GM12875 (cell line): ENCODE measurements around the gene SCGB1C1.
A peak's percentile ranks its signal among the peaks of the same experiment; 100 is the strongest.

Source experiments
- H3K4me3 ChIP-seq: one replicate; pipeline ENCODE4 v1.5.1; 2011; ENCODE audit warnings: low read depth, low read length, control low read depth
- TF ChIP-seq, protein P1 (sequence below): IDR thresholded peaks from 2 replicates; pipeline ENCODE4 v1.5.1; 2011; ENCODE audit warnings: low read depth, mild to moderate bottlenecking, control low read depth, inconsistent platforms, low read length, moderate library complexity, borderline replicate concordance; ENCODE audit not compliant: insufficient read depth

SCGB1C1 gene

DNA sequence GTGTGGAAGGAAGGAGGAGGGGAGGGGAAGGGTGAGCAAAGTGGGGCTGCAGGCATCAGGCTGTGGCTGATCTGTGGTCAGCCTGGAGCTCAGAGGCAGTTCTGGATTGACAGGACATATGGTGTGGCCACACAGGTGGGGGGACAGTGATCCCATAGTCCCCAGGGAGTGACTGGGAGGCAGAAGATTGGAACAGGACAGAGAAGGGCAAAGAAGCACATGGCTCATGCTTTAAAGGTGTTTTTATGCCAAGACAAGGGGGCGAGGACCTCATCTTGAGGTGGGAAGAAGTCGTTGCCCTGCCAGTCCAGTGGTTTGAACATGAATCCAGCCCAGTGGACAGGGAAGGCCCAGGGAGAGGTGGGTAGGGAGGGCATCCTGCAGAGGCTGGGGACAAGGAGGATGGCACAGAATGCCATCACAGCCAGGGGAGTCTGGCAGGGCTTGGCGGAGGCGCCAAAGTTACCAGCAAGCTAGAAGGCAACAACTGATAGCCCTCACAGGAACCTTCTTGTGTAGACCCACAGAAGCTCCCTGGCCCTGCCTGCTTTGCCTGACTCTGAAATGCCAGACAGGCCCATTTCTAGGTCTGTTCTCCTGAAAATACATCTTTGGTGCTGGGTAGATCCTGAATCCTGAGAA lies 11.2 kb downstream of the SCGB1C1 start:
- TF ChIP-seq, protein P1, sequence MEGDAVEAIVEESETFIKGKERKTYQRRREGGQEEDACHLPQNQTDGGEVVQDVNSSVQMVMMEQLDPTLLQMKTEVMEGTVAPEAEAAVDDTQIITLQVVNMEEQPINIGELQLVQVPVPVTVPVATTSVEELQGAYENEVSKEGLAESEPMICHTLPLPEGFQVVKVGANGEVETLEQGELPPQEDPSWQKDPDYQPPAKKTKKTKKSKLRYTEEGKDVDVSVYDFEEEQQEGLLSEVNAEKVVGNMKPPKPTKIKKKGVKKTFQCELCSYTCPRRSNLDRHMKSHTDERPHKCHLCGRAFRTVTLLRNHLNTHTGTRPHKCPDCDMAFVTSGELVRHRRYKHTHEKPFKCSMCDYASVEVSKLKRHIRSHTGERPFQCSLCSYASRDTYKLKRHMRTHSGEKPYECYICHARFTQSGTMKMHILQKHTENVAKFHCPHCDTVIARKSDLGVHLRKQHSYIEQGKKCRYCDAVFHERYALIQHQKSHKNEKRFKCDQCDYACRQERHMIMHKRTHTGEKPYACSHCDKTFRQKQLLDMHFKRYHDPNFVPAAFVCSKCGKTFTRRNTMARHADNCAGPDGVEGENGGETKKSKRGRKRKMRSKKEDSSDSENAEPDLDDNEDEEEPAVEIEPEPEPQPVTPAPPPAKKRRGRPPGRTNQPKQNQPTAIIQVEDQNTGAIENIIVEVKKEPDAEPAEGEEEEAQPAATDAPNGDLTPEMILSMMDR, result no peak
- H3K4me3 ChIP-seq, result no peak overlapping the region

DNA sequence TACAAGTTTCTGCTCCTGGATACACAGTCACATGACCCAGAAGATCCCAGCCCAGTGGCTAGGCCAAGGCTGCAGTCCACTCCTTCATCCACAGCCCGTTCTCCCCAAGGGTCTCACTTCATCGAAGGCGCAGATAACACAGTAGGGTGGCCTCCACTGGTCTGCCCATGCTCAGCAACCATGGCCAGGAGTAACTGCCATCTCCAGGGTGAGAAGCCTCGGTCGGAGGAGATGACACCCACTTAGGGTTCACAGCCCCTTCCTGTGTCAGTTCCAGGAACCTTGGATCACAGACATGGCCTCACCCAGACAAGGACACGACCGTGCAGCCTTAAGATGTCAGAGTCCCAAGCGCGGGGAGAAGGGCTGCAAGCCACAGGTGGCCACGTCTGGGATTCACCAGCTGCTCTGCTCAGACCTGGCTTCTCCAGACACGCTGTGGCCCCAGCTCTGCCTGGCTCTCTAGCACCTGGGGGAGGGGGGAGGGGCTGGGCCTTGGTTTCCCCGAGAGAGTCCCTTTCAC lies 11.8 kb downstream of the SCGB1C1 start:
- TF ChIP-seq, protein P1, result no peak
- H3K4me3 ChIP-seq, result no peak overlapping the region

DNA sequence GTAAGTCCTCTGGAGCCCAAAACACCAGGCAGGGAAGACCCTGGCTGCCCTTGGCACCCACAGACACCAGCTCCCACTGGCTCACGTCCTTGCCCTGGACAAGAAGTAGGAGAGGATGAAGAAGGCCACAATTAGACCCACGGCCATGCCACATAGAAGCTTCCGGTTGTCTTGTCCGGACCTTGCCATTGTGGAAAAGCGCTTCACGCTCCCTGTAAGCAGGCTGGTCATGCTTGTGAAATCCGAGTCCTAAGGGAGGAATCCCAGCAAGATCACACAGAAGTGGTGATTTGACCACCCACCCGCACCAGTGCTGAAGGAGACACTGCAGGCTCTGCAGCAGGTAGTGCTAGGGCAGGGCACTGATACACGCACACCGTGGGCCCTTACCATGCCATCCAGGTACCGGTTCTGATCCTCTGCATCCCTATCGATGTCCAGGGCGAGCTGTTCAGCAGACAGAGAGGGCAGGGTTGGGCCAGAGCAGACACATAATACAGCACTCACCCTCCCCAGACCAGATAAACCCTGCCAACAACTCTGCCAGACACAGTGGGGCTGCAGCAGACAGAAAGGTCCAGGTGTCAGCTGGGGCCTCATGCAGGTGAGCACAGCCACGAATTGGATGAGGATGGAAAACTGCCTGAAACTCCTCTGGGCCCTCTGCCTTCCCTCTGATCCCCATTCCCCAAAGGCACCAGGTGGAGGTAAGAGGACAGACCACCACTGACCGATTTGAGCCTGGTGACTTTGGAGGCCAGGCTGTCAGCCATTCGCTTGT lies 12.5 kb downstream of the SCGB1C1 start:
- TF ChIP-seq, protein P1, result no peak
- no peak overlapping the region for H3K4me3 ChIP-seq

DNA sequence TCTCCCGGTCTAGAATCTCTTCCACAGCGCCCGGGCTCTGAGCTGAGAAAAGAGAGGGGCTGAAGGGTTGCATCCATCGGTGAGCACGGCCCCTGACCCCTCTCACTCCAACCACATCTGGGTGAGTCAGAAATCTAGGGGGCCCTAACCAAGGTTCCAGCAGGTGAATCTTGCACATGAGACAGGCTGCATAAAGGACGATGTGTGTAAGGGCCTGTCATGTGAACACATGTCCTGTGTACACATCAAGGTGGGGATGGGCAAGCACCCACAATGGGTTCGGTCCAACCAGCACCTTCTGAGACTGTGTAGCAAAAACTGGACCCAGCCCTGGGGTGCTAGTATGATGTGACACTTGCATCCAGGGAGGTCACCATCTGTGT lies 13.1 kb downstream of the SCGB1C1 start:
- H3K4me3 ChIP-seq, result peak overlapping the region; percentile 98
- TF ChIP-seq, protein P1, result no peak

DNA sequence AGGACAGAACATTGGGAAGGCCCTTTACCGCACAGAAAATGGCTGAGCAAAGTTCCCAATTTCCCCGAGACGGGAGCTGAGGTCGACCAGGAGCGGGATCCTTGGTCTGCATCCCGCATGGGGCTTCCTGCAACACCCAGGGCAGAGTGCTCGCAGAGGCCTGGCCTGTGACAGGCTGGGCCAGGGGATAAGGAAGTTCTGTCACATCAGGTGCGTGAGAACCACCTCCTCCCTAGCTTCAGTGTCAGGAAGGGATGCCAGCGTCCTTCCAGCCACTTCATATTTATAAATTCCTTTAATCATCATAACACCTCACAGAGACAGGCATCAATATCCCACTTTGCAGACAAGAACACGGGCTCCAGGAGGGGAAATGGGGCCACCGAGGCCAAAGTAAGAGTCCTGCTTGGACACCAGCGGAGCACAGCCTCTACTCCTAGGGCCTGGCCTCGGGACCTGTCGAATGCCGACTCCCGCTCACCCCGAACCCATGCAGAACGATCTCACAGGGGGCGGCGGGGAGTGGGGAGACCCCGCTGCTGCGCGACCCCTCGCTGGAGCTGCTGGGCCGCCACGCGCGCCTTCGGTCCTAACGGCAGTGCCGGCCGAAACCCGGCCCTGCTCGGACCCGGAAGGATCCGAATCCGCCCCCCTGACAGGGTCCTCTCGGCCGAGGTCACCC lies 13.8 kb downstream of the SCGB1C1 start:
- TF ChIP-seq, protein P1, result no peak
- peak overlapping the region; percentile 98 for H3K4me3 ChIP-seq

DNA sequence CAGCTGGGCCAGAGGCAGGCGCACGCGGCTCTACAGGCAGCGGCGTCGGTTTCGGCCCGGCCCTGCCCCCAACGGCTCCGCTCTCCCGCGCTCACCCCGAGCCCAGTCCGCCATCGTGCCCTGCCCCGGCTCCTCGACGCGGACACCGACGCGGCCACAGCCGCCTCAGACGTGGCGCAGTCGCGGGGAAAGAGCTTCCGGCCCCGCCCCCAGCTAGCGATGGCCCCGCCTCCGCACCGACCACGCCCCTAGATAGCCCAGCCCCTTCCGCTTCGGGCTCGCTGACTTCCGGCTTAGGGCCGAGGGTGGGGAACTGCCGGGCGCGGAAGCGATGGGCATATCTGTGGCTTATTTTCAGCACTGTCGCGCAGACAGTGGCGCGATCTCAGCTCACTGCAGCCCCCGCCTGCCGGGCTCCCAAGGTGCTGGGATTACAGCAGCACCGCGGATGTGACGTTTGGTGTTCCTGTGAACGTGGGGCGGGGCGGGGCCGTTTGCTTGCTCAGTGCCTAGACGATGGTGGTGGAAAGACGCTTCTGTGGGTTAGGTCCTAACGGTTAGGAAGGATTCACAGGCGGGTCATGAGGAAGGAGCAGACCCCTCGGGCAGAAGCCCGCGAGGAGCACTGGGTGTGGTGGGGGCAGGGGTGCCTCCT lies 14.5 kb downstream of the SCGB1C1 start, which contains the start of the genes BET1L and RIC8A:
TSS of gene BET1L (minus strand) at position 192 of the 655 bp plus-strand sequence. CDS start at position 114, 78 bp downstream.
TSS of gene RIC8A (plus strand) at position 501 of the 655 bp plus-strand sequence. CDS start 1,147 bp downstream, outside the sequence.
- peak within 1 kb of the TSS; percentile 98 for H3K4me3 ChIP-seq
- TF ChIP-seq, protein P1, result no peak
